Measurements from ENCODE around the gene SMCR8. TPM values are rescaled to one million over a fixed set of nuclear protein-coding genes. Genes with fewer than 3 reads are reported as not detected.
A peak's percentile ranks its signal among the peaks of the same experiment; 100 is the strongest.
"Not testable (repeated sequence)": the region's sequence is repeated elsewhere in the genome, so short reads cannot be mapped to it uniquely, and the experiment has no call there.

Gene SMCR8
- total RNA-seq, 2 experiments from 2014 or later, result 8.5 to 8.8 TPM

DNA sequence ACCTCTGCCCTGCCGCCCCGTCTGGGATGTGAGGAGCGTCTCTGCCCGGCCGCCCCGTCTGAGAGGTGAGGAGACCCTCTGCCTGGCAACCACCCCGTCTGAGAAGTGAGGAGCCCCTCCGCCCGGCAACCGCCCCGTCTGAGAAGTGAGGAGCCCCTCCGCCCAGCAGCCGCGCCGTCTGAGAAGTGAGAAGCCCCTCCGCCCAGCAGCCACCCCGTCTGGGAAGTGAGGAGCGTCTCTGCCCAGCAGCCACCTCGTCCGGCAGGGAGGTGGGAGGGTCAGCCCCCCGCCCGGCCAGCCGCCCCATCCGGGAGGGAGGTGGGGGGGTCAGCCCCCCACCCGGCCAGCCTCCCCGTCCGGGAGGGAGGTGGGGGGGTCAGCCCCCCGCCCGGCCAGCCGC lies 17.0 kb upstream of the SMCR8 start:
- DNase-seq; H3K4me3 Mint-ChIP-seq; H3K27ac Mint-ChIP-seq; H3K9me3 Mint-ChIP-seq; intact Hi-C loops (cut with micrococcal nuclease); CTCF ChIA-PET; H3K4me1 Mint-ChIP-seq (ENCODE audit: low read depth); H3K27me3 Mint-ChIP-seq (ENCODE audit: low read depth): not testable (repeated sequence)
- H3K36me3 Mint-ChIP-seq (ENCODE audit: low read depth), result peaks cover 27% of the 10 kb centered on the region

DNA sequence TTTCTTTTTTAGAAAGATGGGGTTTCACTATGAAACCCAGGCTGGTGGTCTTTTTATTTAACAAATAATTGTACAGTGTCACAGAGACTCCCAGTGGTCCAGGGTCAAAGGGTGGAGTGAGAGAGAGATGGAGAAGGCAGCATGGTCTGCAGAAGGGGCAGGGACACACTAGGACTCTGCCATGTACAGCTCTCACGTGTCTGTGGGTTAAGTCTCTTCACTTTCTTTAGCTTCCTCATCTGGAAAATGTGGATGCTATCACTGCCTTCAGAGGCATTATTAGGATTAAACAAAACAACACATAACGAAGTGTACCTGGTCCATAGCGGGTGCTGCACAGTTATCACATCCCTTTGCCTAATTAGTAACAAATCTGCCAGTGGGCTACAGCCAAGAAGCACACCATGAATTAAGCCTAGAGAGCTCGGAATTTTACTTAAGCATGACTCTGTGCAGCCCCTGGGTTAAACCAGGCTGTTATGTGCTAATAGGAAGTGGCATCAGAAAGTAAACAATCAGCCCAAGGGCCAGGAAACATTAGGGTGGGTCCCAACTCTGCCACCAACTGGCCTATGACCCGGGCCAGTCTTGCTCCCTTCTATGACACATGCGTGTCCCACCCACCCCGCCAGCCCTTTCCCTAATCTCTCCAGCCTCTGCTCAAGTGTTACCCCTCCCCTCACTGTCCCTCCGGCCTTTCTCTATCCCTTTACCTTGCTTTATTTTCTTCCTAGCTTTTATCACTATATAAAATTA lies 14.2 kb upstream of the SMCR8 start:
- no peaks in the 10 kb centered on the region for H3K9me3 Mint-ChIP-seq
- no peaks in the 10 kb centered on the region for H3K4me1 Mint-ChIP-seq (ENCODE audit: low read depth)
- H3K27me3 Mint-ChIP-seq (ENCODE audit: low read depth), result no peaks in the 10 kb centered on the region
- peaks cover 26% of the 10 kb centered on the region for H3K36me3 Mint-ChIP-seq (ENCODE audit: low read depth)
- H3K4me3 Mint-ChIP-seq, result no peak overlapping the region
- H3K27ac Mint-ChIP-seq, result no peak overlapping the region
- intact Hi-C loops (cut with micrococcal nuclease), result no loop called here
- no peak for DNase-seq
- CTCF ChIA-PET, result interaction anchor here (1.7 kb wide), 1 partner anchor 52 kb away, joined by 4 read pairs; no protein-coding TSS in a partner anchor

DNA sequence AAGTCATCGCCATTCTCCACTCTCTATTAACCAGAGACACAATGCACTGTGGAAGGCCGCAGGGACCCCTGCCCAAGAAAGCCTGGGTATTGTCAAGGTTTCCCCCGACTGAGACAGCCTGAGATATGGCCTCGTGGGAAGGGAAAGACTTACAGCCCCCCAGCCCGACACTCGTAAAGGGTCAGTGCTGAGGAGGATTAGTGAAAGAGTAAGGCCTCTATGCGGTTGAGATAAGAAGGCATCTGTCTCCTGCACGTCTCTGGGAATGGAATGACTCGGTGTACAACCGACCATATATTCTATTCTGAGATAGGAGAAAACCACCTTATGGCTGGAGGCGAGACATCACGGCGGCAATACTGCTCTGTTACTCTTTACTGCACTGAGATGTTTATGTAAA lies 11.9 kb upstream of the SMCR8 start:
- H3K4me1 Mint-ChIP-seq (ENCODE audit: low read depth); DNase-seq; H3K4me3 Mint-ChIP-seq; intact Hi-C loops (cut with micrococcal nuclease); H3K27me3 Mint-ChIP-seq (ENCODE audit: low read depth); H3K27ac Mint-ChIP-seq; H3K9me3 Mint-ChIP-seq: not testable (repeated sequence)
- CTCF ChIA-PET, result interaction anchor here (0.6 kb wide), 1 partner anchor 1297 kb away, joined by 3 read pairs; no protein-coding TSS in a partner anchor
- peaks cover 24% of the 10 kb centered on the region for H3K36me3 Mint-ChIP-seq (ENCODE audit: low read depth)

DNA sequence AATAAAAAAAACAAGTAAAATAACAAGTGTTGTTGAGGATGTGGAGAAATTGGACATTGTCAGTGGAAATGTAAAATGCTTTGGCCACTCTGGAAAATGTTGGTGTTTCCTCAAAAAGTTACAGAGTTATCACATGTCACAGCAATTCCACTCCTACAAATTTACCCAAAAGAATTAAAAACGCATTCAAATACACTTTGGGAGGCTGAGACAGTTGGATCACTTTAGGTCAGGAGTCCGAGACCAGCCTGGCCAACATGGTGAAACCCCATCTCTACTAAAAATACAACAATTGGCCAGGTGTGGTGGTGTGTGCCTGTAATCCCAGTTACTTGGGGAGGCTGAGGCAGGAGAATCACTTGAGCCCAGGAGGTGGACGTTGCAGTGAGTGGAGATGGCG lies 5.9 kb upstream of the SMCR8 start:
- no peaks in the 10 kb centered on the region for H3K27me3 Mint-ChIP-seq (ENCODE audit: low read depth)
- H3K27ac Mint-ChIP-seq, result no peak overlapping the region
- no peaks in the 10 kb centered on the region for H3K9me3 Mint-ChIP-seq
- intact Hi-C loops (cut with micrococcal nuclease), result no loop called here
- H3K4me1 Mint-ChIP-seq (ENCODE audit: low read depth), result peaks cover 33% of the 10 kb centered on the region
- CTCF ChIA-PET, result no interaction called here
- H3K4me3 Mint-ChIP-seq, result no peak overlapping the region
- no peak for DNase-seq
- peaks cover 47% of the 10 kb centered on the region for H3K36me3 Mint-ChIP-seq (ENCODE audit: low read depth)

DNA sequence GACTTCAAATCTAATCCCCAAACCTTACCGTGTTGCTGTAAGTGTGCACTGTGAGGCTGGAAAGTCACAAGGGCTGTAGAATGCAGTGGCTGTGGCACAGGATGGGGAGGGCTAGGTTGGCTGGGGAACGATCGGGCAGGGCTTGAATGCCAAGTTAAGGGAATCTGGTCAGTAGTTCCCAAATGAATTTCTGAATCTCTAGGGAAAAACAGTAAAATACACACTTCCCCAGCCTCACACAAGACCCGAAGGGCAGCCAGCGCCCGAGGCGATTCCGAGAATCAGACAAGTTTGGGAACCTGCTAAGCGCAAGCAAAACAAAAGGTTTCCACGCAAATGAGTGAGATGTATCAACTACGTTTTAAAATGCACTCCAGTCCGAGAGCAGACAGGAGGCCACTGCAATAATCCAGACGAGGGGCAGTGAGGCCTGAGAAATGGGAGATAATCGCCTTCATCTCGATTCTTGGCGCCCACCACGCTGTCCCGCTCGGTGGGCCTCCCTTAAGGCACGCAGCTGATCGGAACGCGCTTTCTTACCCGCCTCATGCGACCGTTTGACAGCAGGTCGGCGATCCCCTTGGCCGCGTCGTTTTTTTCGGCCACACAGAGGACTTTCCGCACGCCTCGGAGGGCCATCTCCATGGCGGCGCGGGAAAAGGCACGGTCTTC lies 898 bp upstream of the SMCR8 start:
- CTCF ChIA-PET, result interaction anchor here (0.5 to 0.8 kb wide), 3 partner anchors 27 to 276 kb away, joined by 3 read pairs; partner anchors contain the start of gene MIEF2
- Mint-ChIP-seq H3K9me3 (no peaks in the 10 kb centered on the region), H3K36me3 (ENCODE audit: low read depth) (peaks cover 35% of the 10 kb centered on the region), H3K4me1 (ENCODE audit: low read depth) (peaks cover 69% of the 10 kb centered on the region), H3K4me3 (peak overlapping the region; percentile 92), H3K27ac (peak overlapping the region; percentile 99), H3K27me3 (ENCODE audit: low read depth) (no peaks in the 10 kb centered on the region)
- peak; percentile 14 for DNase-seq
- intact Hi-C loops (cut with micrococcal nuclease), result loop anchor here (2.0 kb wide), 1 partner anchor 65 kb away; no protein-coding TSS in a partner anchor

DNA sequence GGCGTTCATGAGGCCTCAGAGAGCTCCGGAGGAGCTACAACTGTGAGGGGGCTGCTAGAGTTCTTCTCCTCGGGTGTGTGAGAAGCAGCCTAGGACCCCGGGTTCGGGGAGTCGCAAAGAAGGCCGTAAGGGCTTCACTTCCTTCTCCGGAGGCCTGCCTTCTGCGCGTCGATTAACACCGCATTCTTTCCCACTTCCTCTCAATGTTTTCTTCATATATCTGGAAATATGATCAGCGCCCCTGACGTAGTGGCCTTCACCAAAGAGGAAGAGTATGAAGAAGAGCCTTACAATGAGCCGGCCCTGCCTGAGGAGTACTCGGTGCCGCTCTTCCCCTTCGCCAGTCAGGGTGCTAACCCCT lies 449 bp downstream of the SMCR8 start:
- CTCF ChIA-PET, result no interaction called here
- H3K4me1 Mint-ChIP-seq (ENCODE audit: low read depth), result peaks cover 74% of the 10 kb centered on the region
- peak; percentile 13 for DNase-seq
- H3K4me3 Mint-ChIP-seq, result peak overlapping the region; percentile 92
- H3K9me3 Mint-ChIP-seq, result no peaks in the 10 kb centered on the region
- intact Hi-C loops (cut with micrococcal nuclease), result loop anchor here (1.0 to 2.0 kb wide), 6 partner anchors 48 to 228 kb away; partner anchors contain the start of genes ALKBH5, DRG2, LLGL1 and MIEF2
- no peaks in the 10 kb centered on the region for H3K27me3 Mint-ChIP-seq (ENCODE audit: low read depth)
- H3K27ac Mint-ChIP-seq, result peak overlapping the region; percentile 99
- peaks cover 29% of the 10 kb centered on the region for H3K36me3 Mint-ChIP-seq (ENCODE audit: low read depth)

DNA sequence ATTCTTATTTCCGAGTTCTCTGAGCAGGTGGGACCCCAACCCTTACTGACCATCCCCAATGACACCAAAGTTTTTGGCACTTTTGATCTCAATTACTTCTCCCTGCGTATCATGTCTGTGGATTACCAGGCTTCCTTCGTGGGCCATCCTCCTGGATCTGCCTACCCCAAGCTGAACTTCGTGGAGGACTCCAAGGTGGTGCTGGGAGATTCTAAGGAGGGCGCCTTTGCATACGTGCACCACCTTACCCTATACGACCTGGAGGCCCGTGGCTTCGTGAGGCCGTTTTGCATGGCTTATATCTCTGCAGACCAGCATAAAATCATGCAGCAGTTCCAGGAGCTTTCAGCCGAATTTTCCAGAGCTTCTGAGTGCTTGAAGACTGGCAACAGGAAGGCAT lies 868 bp downstream of the SMCR8 start:
- intact Hi-C loops (cut with micrococcal nuclease), result loop anchor here (1.0 to 2.0 kb wide), 6 partner anchors 47 to 229 kb away; partner anchors contain the start of genes ALKBH5, DRG2, LLGL1 and MIEF2
- CTCF ChIA-PET, result no interaction called here
- peaks cover 76% of the 10 kb centered on the region for H3K4me1 Mint-ChIP-seq (ENCODE audit: low read depth)
- peaks cover 26% of the 10 kb centered on the region for H3K36me3 Mint-ChIP-seq (ENCODE audit: low read depth)
- H3K27me3 Mint-ChIP-seq (ENCODE audit: low read depth), result no peaks in the 10 kb centered on the region
- peak overlapping the region; percentile 92 for H3K4me3 Mint-ChIP-seq
- no peak for DNase-seq
- H3K27ac Mint-ChIP-seq, result peak overlapping the region; percentile 99
- no peaks in the 10 kb centered on the region for H3K9me3 Mint-ChIP-seq

DNA sequence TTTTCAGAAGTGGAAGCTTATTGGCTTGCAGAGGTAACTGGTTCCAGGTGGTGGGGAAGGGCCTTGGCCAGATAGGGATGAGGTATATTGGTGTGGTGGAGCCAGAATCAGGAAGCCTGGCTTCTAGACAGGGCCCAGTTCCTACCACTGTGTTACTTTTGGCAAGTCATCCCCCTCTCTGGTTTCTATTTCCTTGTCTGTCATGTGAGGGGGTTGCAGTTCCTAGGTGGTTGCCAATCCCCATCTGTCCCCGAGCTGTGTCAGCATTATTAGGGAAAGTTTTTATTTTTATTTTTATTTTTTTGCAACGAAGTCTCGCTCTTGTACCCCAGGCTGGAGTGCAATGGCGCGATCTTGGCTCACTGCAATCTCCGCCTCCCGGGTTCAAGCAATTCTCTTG lies 3.0 kb downstream of the SMCR8 start:
- CTCF ChIA-PET, result interaction anchor here (0.6 kb wide), 2 partner anchors 101 to 561 kb away, joined by 3 to 4 read pairs; no protein-coding TSS in a partner anchor

DNA sequence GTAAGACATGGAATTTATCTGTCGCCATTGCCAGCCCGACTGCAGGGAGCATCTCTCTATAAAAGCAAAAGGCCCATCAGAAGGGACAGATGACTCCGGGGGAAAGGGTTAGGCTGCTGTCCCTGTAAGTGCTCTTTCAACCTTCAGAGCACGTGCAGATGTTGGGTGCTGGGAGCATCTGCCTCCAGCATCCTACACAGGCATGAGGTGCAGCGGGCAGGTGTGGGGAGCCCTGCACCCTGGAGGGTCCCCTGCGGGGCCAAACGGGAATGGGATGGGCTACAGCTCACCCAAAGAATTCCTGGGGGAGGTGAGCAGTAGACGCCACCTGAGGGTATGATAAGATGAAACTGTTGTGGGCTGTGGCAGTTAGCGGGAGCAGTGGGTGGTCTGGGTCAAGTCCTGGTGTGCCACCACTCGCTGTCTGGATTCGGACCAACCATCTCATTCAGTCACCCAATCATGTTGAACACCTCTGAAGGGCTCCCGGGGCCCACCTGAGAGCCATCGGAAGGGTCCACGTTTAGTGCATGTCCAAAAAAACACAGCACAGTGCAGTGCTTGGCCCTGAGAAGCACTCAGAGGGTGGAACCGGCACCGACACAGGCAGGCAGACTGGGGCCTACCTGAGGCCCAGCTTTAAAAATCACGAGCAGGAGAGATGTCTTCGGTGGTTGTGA lies 3.8 kb downstream of the SMCR8 start:
- CTCF ChIA-PET, result no interaction called here
- no peaks in the 10 kb centered on the region for H3K27me3 Mint-ChIP-seq (ENCODE audit: low read depth)
- peaks cover 55% of the 10 kb centered on the region for H3K4me1 Mint-ChIP-seq (ENCODE audit: low read depth)
- no peak overlapping the region for H3K4me3 Mint-ChIP-seq
- H3K36me3 Mint-ChIP-seq (ENCODE audit: low read depth), result peaks cover 10% of the 10 kb centered on the region
- no peak for DNase-seq
- H3K9me3 Mint-ChIP-seq, result no peaks in the 10 kb centered on the region
- intact Hi-C loops (cut with micrococcal nuclease), result no loop called here
- H3K27ac Mint-ChIP-seq, result no peak overlapping the region

More for the DNA sequence above, 3.0 kb downstream of the SMCR8 start:
- no peak for DNase-seq
- peaks cover 15% of the 10 kb centered on the region for H3K36me3 Mint-ChIP-seq (ENCODE audit: low read depth)
- no peak overlapping the region for H3K27ac Mint-ChIP-seq
- intact Hi-C loops (cut with micrococcal nuclease), result no loop called here
- H3K4me1 Mint-ChIP-seq (ENCODE audit: low read depth), result peaks cover 60% of the 10 kb centered on the region
- no peaks in the 10 kb centered on the region for H3K9me3 Mint-ChIP-seq
- H3K4me3 Mint-ChIP-seq, result no peak overlapping the region
- no peaks in the 10 kb centered on the region for H3K27me3 Mint-ChIP-seq (ENCODE audit: low read depth)

DNA sequence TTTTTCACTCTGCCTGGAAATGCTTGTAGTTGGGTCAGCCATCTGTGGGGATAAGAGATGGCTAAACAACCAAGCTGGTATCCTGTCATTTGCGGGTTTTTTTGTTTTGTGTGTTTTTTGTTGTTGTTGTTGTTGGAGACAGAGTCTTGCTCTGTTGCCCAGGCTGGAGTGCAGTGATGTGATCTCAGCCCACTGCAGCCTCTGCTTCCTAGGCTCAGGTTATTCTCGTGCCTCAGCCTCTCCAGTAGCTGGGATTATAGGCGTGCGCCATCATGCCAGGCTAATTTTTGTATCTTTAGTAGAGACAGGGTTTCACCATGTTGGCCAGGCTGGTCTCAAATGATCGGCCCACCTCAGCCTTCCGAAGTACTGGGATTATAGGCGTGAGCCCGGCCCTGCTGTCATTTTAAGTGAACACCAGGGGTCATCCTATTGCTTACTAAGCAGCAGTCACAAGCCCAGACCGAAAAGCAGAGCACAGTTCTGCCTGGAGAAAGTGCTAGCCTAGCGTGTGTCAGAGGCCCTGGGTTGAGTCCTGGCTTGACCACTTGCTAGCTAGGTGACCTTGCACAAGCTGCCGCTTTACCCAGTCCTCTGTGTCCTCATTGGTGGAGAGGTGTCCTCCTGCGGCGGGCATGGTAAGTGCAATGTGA lies 4.6 kb downstream of the SMCR8 start:
- intact Hi-C loops (cut with micrococcal nuclease), result no loop called here
- H3K9me3 Mint-ChIP-seq, result no peaks in the 10 kb centered on the region
- H3K4me3 Mint-ChIP-seq, result no peak overlapping the region
- CTCF ChIA-PET, result interaction anchor here (1.1 to 1.7 kb wide), 2 partner anchors 69 to 72 kb away, joined by 3 read pairs; no protein-coding TSS in a partner anchor
- peak; percentile 29 for DNase-seq
- peaks cover 54% of the 10 kb centered on the region for H3K4me1 Mint-ChIP-seq (ENCODE audit: low read depth)
- H3K27ac Mint-ChIP-seq, result no peak overlapping the region
- H3K27me3 Mint-ChIP-seq (ENCODE audit: low read depth), result no peaks in the 10 kb centered on the region
- H3K36me3 Mint-ChIP-seq (ENCODE audit: low read depth), result peaks cover 5% of the 10 kb centered on the region

DNA sequence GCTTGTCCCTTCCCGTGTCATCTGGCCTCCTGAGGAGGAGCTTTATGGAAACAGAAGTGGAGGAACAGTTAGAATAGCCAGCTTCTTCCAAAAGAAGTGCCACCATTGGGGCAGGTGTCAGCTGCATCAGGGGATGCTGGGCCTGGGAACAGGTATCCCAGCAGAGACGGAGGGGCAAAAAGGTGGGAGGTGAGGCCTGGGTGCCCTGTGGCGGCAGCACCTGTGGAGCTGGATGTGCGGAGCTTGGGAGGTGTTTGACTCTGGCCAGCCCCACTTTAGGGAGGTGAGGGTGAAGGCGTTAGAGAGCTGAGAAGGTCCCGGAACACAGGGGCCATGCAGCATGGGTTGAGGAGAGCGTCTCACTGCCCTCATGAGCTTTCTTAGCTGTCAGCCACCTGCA lies 5.2 kb downstream of the SMCR8 start:
- intact Hi-C loops (cut with micrococcal nuclease), result no loop called here
- Mint-ChIP-seq H3K27ac (no peak overlapping the region), H3K9me3 (no peaks in the 10 kb centered on the region), H3K27me3 (ENCODE audit: low read depth) (no peaks in the 10 kb centered on the region), H3K36me3 (ENCODE audit: low read depth) (peaks cover 5% of the 10 kb centered on the region), H3K4me1 (ENCODE audit: low read depth) (peaks cover 59% of the 10 kb centered on the region), H3K4me3 (no peak overlapping the region)
- no peak for DNase-seq
- CTCF ChIA-PET, result interaction anchor here (1.1 to 1.7 kb wide), 2 partner anchors 70 to 73 kb away, joined by 3 read pairs; no protein-coding TSS in a partner anchor

DNA sequence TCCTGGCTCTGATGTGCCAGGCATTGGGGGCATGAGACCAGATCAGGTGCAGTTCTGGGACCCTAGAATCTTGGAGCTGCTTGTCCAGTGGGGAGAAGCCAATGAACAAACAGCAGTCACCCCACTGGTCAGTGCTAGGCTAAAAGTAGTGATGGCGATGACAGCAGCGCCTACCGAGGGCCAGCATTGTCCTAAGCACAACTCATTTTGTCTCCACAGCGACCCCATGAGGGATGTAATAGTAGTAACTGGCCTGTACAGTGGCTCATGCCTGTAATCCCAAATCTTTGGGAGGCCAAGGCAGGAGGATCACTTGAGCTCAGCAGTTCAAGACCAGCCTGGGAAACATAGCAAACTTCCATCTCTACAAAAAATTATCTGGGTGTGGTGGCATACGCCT lies 6.2 kb downstream of the SMCR8 start:
- Mint-ChIP-seq H3K4me1 (ENCODE audit: low read depth) (peaks cover 59% of the 10 kb centered on the region), H3K4me3 (no peak overlapping the region), H3K9me3 (no peaks in the 10 kb centered on the region), H3K27me3 (ENCODE audit: low read depth) (no peaks in the 10 kb centered on the region), H3K27ac (no peak overlapping the region), H3K36me3 (ENCODE audit: low read depth) (peaks cover 5% of the 10 kb centered on the region)
- DNase-seq, result no peak
- intact Hi-C loops (cut with micrococcal nuclease), result no loop called here
- CTCF ChIA-PET, result interaction anchor here (0.7 to 1.7 kb wide), 2 partner anchors 74 to 242 kb away, joined by 3 read pairs; no protein-coding TSS in a partner anchor
